Esophagus muscularis mucosa (tissue), 4 donors: Measurements from ENCODE around the gene PRRC2C.

Experiments
- EP300 ChIP-seq: sonication (generic); formaldehyde crosslinking; IDR thresholded peaks from one replicate; pipeline ENCODE4 v1.6.1; 2017; ENCODE audit warnings: antibody characterized with exemption
- POLR2A ChIP-seq: fragments of 450-650 bp; IDR thresholded peaks from one replicate; pipeline ENCODE4 v1.6.1; 2017; ENCODE audit warnings: antibody characterized with exemption, moderate library complexity, mild to moderate bottlenecking, low read depth
- POLR2AphosphoS5 ChIP-seq, 2 donors: sonication (generic); formaldehyde crosslinking; IDR thresholded peaks; one replicate each; pipeline ENCODE4 v1.6.1; 2017; ENCODE audit warnings: antibody characterized with exemption in 2 of 2
- TF ChIP-seq, protein P1 (sequence below), 3 experiments: fragments of 200-600 bp in 2 of 3; fragments of 450-650 bp in 1 of 3; sonication (generic) in 2 of 3; IDR thresholded peaks; one replicate each; pipeline ENCODE4 v1.5.1; 2017 to 2019; ENCODE audit warnings: antibody characterized with exemption in 3 of 3, mild to moderate bottlenecking in 2 of 3, moderate library complexity in 1 of 3

DNA sequence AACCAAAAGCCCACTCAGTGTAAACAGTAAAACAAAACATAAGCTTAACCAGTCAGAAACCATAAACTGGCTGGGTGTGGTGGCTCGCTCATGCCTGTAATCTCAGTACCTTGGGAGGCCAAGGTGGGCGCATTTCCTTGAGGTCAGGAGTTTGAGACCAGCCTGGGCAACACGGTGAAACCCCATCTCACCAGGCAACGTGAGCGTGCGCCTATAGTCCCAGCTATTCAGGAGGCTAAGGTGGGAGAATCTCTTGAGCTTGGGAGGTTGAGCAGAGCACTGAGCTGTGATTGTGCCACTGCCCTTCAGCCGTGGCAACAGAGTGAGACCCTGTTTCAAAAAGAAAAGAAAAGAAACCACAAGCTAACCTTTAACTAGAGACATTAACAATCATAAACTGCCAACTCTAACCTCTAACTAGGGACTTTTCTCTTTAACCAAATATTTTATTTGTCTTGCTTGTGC is 13.1 kb upstream of the PRRC2C start:
- TF ChIP-seq, protein P1, sequence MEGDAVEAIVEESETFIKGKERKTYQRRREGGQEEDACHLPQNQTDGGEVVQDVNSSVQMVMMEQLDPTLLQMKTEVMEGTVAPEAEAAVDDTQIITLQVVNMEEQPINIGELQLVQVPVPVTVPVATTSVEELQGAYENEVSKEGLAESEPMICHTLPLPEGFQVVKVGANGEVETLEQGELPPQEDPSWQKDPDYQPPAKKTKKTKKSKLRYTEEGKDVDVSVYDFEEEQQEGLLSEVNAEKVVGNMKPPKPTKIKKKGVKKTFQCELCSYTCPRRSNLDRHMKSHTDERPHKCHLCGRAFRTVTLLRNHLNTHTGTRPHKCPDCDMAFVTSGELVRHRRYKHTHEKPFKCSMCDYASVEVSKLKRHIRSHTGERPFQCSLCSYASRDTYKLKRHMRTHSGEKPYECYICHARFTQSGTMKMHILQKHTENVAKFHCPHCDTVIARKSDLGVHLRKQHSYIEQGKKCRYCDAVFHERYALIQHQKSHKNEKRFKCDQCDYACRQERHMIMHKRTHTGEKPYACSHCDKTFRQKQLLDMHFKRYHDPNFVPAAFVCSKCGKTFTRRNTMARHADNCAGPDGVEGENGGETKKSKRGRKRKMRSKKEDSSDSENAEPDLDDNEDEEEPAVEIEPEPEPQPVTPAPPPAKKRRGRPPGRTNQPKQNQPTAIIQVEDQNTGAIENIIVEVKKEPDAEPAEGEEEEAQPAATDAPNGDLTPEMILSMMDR (IDR thresholded peaks at IDR 0.05), result no peak
- TF ChIP-seq EP300 (no peak), POLR2A (no peak), POLR2AphosphoS5 (IDR thresholded peaks at IDR 0.05) (no peak)
